ENCODE measurements around the gene KRTAP2-3.
"Not testable (repeated sequence)": the region's sequence is repeated elsewhere in the genome, so short reads cannot be mapped to it uniquely, and the experiment has no call there.

DNA sequence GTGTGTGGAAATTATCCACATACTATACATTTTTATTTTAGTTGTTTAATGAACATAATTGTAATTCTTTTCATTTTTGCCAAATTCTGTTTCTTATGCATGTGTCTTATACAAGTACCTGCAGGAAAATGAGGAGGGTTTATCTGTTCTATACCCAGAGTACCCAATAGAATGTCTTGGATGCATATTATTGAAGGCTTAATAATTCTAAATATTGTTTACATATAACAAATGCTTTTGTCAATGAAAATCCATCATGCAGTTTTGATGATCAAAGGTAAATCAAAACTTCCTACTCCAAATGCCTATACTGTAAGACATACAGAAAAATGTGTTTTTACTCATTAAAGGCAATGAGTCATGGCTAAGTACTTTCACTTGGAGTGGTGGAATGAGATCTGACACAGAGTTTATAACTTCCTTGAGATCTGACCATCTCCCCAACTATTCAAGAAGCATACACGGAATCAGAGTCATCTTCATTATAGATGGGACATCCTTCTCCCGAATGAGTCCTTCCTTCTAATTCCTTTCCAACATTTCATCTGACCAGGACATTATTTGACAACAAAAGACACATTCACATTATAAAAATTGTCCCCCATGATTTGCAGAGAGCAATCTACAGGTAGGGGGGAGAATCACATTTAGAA, 44.6 kb upstream of the KRTAP2-3 start:
- TF ChIP-seq, protein P1, sequence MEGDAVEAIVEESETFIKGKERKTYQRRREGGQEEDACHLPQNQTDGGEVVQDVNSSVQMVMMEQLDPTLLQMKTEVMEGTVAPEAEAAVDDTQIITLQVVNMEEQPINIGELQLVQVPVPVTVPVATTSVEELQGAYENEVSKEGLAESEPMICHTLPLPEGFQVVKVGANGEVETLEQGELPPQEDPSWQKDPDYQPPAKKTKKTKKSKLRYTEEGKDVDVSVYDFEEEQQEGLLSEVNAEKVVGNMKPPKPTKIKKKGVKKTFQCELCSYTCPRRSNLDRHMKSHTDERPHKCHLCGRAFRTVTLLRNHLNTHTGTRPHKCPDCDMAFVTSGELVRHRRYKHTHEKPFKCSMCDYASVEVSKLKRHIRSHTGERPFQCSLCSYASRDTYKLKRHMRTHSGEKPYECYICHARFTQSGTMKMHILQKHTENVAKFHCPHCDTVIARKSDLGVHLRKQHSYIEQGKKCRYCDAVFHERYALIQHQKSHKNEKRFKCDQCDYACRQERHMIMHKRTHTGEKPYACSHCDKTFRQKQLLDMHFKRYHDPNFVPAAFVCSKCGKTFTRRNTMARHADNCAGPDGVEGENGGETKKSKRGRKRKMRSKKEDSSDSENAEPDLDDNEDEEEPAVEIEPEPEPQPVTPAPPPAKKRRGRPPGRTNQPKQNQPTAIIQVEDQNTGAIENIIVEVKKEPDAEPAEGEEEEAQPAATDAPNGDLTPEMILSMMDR (IDR thresholded peaks at IDR 0.05) = not testable (repeated sequence)
- not testable (repeated sequence) for TF ChIP-seq POLR2AphosphoS5 (IDR thresholded peaks at IDR 0.05)
